HCT116 (cell line): Measurements from ENCODE around the gene CDH5. TPM values are rescaled to one million over a fixed set of nuclear protein-coding genes. Genes with fewer than 3 reads are reported as not detected.

Experiments used
- ATAC-seq: fragments of 200-7000 bp; cut with Tn5 transposase; 2 replicates; pipeline ENCODE4 v1.9.1; 2020; ENCODE audit warnings: mild to moderate bottlenecking, moderate library complexity
- BruUV-seq: library from RNA; stranded (reverse); fragments of 400-500 nt; replicated peaks from 2 replicates; lab custom pipeline; 2021; lab: Mats Ljungman, UMichigan
- CTCF ChIA-PET: fragments of 300-600 bp; sonication (Branson Sonifier 250); formaldehyde crosslinking; loops from one replicate; lab custom pipeline; 2021; ENCODE audit warnings: antibody characterized with exemption; lab: Charles Lee
- POLR2A ChIA-PET: fragments of 300-600, 350-600 bp; sonication (Branson Sonifier 250); formaldehyde crosslinking; loops from one replicate; lab custom pipeline; 2021; ENCODE audit warnings: antibody characterized with exemption; lab: Charles Lee
- RAD21 ChIA-PET, 2 experiments: fragments of 300-600 bp; sonication (Branson Sonifier 250); formaldehyde crosslinking; loops; one replicate each; lab custom pipeline; 2023; ENCODE audit warnings: low total read pairs in 2 of 2; ENCODE audit not compliant: uncharacterized antibody in 2 of 2, unreplicated experiment in 2 of 2, low non-redundant PET in 1 of 2; lab: Charles Lee
- DNase-seq: peaks from one replicate; pipeline ENCODE4 v3.0.0-alpha.2; 2010; ENCODE audit warnings: low read depth, low spot score
- H2AFZ ChIP-seq: fragments of 200-600 bp; shearing (Covaris generic), sonication (generic); 2 replicates; pipeline ENCODE4 v1.6.1; 2017; ENCODE audit warnings: low read depth, mixed run types, mixed read lengths, antibody characterized with exemption, low read length; ENCODE audit not compliant: poor library complexity, severe bottlenecking
- H3K27ac ChIP-seq: 2 replicates; pipeline ENCODE4 v1.5.1; 2012; ENCODE audit warnings: low read depth, low read length
- H3K27me3 ChIP-seq: fragments of 200-600 bp; sonication (generic); 2 replicates; pipeline ENCODE4 v1.6.1; 2016; ENCODE audit warnings: mixed run types, low read length, mixed read lengths; ENCODE audit not compliant: insufficient read depth
- H3K36me3 ChIP-seq, 2 experiments: fragments of 200-500 bp in 1 of 2; fragments of 200-600 bp in 1 of 2; sonication (Bioruptor generic) in 1 of 2; sonication (generic) in 1 of 2; 2 replicates each; pipeline versions ENCODE4 v1.5.1 to v1.6.1; 2014 to 2016; ENCODE audit warnings: low read length in 2 of 2, inconsistent platforms in 1 of 2, mixed read lengths in 1 of 2, mixed run types in 1 of 2; ENCODE audit not compliant: insufficient read depth in 2 of 2, control insufficient read depth in 1 of 2
- H3K4me1 ChIP-seq, 2 experiments: fragments of 200-600 bp in 1 of 2; sonication (generic) in 1 of 2; 2 replicates each; pipeline versions ENCODE4 v1.5.1 to v1.6.1; 2012 to 2017; ENCODE audit warnings: low read length in 2 of 2, inconsistent platforms in 1 of 2, mild to moderate bottlenecking in 1 of 2, mixed read lengths in 1 of 2, mixed run types in 1 of 2, moderate library complexity in 1 of 2; ENCODE audit not compliant: insufficient read depth in 2 of 2, control insufficient read depth in 1 of 2
- H3K4me2 ChIP-seq: fragments of 200-600 bp; sonication (generic); 2 replicates; pipeline ENCODE4 v1.6.1; 2017; ENCODE audit warnings: mixed run types, low read length, mixed read lengths
- H3K4me3 ChIP-seq, 2 experiments: fragments of 200-600 bp in 1 of 2; sonication (generic) in 1 of 2; replicated peaks in 1 of 2; 2 replicates each; pipeline ENCODE4 v1.5.1; 2011 to 2016; ENCODE audit warnings: low read length in 2 of 2, control low read depth in 1 of 2, low read depth in 1 of 2, mild to moderate bottlenecking in 1 of 2, mixed read lengths in 1 of 2, mixed run types in 1 of 2
- H3K79me2 ChIP-seq: fragments of 200-600 bp; sonication (generic); 2 replicates; pipeline ENCODE4 v1.6.1; 2017; ENCODE audit warnings: mild to moderate bottlenecking, mixed run types, low read length, moderate library complexity, mixed read lengths; ENCODE audit not compliant: insufficient read depth
- H3K9ac ChIP-seq: fragments of 200-600 bp; sonication (generic); 2 replicates; pipeline ENCODE4 v1.6.1; 2016; ENCODE audit warnings: low read length, mixed read lengths
- H3K9me2 ChIP-seq: fragments of 200-600 bp; sonication (generic), shearing (Covaris generic); 2 replicates; pipeline ENCODE4 v1.6.1; 2017; ENCODE audit warnings: mixed run types, mild to moderate bottlenecking, moderate library complexity; ENCODE audit not compliant: insufficient read depth
- H3K9me3 ChIP-seq, 2 experiments: fragments of 200-500 bp in 1 of 2; fragments of 200-600 bp in 1 of 2; sonication (Bioruptor generic) in 1 of 2; sonication (generic) in 1 of 2; 2 replicates each; pipeline ENCODE4 v1.6.1; 2014 to 2017; ENCODE audit warnings: low read length in 2 of 2, mixed read lengths in 2 of 2, inconsistent platforms in 1 of 2, low read depth in 1 of 2, mild to moderate bottlenecking in 1 of 2, mixed run types in 1 of 2, moderate library complexity in 1 of 2; ENCODE audit not compliant: control insufficient read depth in 1 of 2, insufficient read depth in 1 of 2
- H4K20me1 ChIP-seq: fragments of 200-600 bp; sonication (generic), shearing (Covaris generic); 2 replicates; pipeline ENCODE4 v1.6.1; 2017; ENCODE audit warnings: mixed run types, mild to moderate bottlenecking, moderate library complexity; ENCODE audit not compliant: insufficient read depth
- CBX3 ChIP-seq: IDR thresholded peaks from 2 replicates; pipeline ENCODE4 v1.6.1; 2012; ENCODE audit warnings: low read depth
- CEBPB ChIP-seq: IDR thresholded peaks from 2 replicates; pipeline ENCODE4 v1.6.1; 2012; ENCODE audit warnings: low read depth
- FOSL1 ChIP-seq: IDR thresholded peaks from 2 replicates; pipeline ENCODE4 v1.6.1; 2012; ENCODE audit warnings: low read depth
- POLR2AphosphoS5 ChIP-seq: IDR thresholded peaks from 2 replicates; pipeline ENCODE4 v1.6.1; 2011; ENCODE audit warnings: mild to moderate bottlenecking, low read depth, low read length, moderate library complexity
- RAD21 ChIP-seq: IDR thresholded peaks from 2 replicates; pipeline ENCODE4 v1.6.1; 2012; ENCODE audit warnings: low read depth, mild to moderate bottlenecking
- SP1 ChIP-seq: IDR thresholded peaks from 2 replicates; pipeline ENCODE4 v1.6.1; 2012; ENCODE audit warnings: low read depth
- YY1 ChIP-seq: IDR thresholded peaks from 2 replicates; pipeline ENCODE4 v1.6.1; 2011; ENCODE audit warnings: low read length, low read depth, moderate library complexity, mild to moderate bottlenecking; ENCODE audit not compliant: insufficient replicate concordance; ENCODE audit errors: extremely low read depth
- ZFX ChIP-seq: fragments of 450-650 bp; IDR thresholded peaks from 2 replicates; pipeline ENCODE4 v1.6.1; 2017
- intact Hi-C: fragments of 100-400 bp; cut with micrococcal nuclease; formaldehyde crosslinking; loops from 2 replicates; pipeline ENCODE4 v1.10.0; 2022
- total RNA-seq: library from RNA; stranded (reverse); gene quantifications from one replicate; pipeline ENCODE4 v1.2.1, GENCODE V29; 2021; ENCODE audit not compliant: unreplicated experiment
- TF ChIP-seq, protein P1 (sequence below): IDR thresholded peaks from 2 replicates; pipeline ENCODE4 v1.6.1; 2012
- TF ChIP-seq, protein P2 (sequence below), 3 experiments: fragments of 200-600 bp in 1 of 3; sonication (generic) in 1 of 3; IDR thresholded peaks in 2 of 3; conservative IDR thresholded peaks in 1 of 3; 2 replicates each; pipeline ENCODE4 v1.5.1; 2012 to 2017; ENCODE audit warnings: low read depth in 2 of 3, low read length in 2 of 3, antibody characterized with exemption in 1 of 3, borderline replicate concordance in 1 of 3, control low read depth in 1 of 3, mild to moderate bottlenecking in 1 of 3, mixed read lengths in 1 of 3, mixed run types in 1 of 3, moderate library complexity in 1 of 3; ENCODE audit not compliant: insufficient read depth in 1 of 3

Gene CDH5
- total RNA-seq, 1 experiment from 2014 or later = 0.15 TPM

DNA sequence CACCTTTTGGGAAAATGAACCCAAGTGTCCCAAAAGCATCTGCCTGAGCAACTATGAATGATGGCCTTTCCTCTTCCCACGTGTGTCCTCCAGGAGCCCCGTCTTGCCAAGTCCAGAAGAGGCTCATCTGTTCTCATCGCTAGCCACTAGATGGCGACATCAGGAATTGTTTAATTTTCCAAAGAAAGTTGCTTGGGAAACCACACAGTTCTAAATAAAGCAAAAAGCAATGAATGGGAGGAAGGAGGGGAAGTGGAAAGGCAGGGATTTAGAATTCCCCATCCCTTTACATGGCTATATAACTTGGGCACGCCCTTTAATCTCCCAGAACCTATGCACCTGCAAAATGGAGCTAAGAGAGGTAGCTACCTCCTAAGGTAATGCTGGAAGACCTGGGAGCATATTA is 9.0 kb upstream of the CDH5 start:
- Histone ChIP-seq H3K4me3 (no peak overlapping the region), H2AFZ (peak overlapping the region; percentile 84)

DNA sequence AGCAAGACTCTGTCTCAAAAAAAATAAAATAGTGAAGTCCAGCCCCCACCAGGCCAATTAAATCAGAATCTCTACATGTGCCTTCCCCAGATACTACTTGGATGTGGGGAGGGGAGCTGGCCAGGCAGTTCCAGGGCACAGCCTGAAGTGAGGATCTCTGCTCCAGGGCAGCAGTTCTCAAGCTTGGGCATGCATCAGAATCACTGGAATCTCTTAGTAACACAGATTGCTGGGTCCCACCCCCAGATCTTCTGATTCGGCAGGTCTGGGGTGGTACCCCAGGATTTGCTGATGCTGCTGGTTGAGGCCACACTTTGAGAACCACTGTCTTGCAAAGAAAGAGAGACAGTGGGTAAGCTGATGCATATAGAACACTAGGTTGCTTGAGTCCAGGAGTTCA is 8.3 kb upstream of the CDH5 start:
- peaks cover 23% of the 10 kb centered on the region; the same call in 1 of the 2 replicates for H3K27me3 ChIP-seq
- DNase-seq = no peak
- TF ChIP-seq FOSL1 = no peak
- no peak for TF ChIP-seq SP1
- no peak for TF ChIP-seq YY1
- TF ChIP-seq, protein P1, sequence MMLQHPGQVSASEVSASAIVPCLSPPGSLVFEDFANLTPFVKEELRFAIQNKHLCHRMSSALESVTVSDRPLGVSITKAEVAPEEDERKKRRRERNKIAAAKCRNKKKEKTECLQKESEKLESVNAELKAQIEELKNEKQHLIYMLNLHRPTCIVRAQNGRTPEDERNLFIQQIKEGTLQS = no peak
- TF ChIP-seq RAD21 = no peak
- TF ChIP-seq CEBPB = no peak
- no peak for TF ChIP-seq CBX3
- TF ChIP-seq ZFX = no peak
- TF ChIP-seq, all 23 proteins: peak for 0
- ChIA-PET RAD21 (no interaction called here), POLR2A (no interaction called here), CTCF (interaction anchor here (0.6 to 6.8 kb wide), 13 partner anchors 10 to 211 kb away, joined by 3 to 72 read pairs (median 4); no protein-coding TSS in a partner anchor)
- ATAC-seq = no peak
- Histone ChIP-seq H2AFZ (no peak overlapping the region), H3K27ac (no peak overlapping the region), H3K4me3 (no peak overlapping the region), H3K4me1 (peaks cover 10 to 24% of the 10 kb centered on the region in 2 experiments), H3K36me3 (no peaks in the 10 kb centered on the region), H3K4me2 (no peak overlapping the region), H3K9ac (no peak overlapping the region), H4K20me1 (no peaks in the 10 kb centered on the region), H3K79me2 (no peaks in the 10 kb centered on the region), H3K9me2 (no peaks in the 10 kb centered on the region), H3K9me3 (no peaks in the 10 kb centered on the region)
- BruUV-seq = no TSS peak
- intact Hi-C loops = loop anchor here (5.0 kb wide), 1 partner anchor 124 kb away; no protein-coding TSS in a partner anchor

More for the DNA sequence above, 9.0 kb upstream of the CDH5 start:
- Histone ChIP-seq H3K4me1 (peaks cover 10 to 24% of the 10 kb centered on the region in 2 experiments), H3K9me3 (no peaks in the 10 kb centered on the region), H3K9me2 (no peaks in the 10 kb centered on the region), H3K9ac (no peak overlapping the region), H3K27ac (no peak overlapping the region), H3K4me2 (peak overlapping the region; percentile 24; the same call in 1 of the 2 replicates), H4K20me1 (no peaks in the 10 kb centered on the region), H3K79me2 (no peaks in the 10 kb centered on the region), H3K36me3 (no peaks in the 10 kb centered on the region), H3K27me3 (peaks cover 24% of the 10 kb centered on the region; the same call in 1 of the 2 replicates)
- TF ChIP-seq, protein P2, sequence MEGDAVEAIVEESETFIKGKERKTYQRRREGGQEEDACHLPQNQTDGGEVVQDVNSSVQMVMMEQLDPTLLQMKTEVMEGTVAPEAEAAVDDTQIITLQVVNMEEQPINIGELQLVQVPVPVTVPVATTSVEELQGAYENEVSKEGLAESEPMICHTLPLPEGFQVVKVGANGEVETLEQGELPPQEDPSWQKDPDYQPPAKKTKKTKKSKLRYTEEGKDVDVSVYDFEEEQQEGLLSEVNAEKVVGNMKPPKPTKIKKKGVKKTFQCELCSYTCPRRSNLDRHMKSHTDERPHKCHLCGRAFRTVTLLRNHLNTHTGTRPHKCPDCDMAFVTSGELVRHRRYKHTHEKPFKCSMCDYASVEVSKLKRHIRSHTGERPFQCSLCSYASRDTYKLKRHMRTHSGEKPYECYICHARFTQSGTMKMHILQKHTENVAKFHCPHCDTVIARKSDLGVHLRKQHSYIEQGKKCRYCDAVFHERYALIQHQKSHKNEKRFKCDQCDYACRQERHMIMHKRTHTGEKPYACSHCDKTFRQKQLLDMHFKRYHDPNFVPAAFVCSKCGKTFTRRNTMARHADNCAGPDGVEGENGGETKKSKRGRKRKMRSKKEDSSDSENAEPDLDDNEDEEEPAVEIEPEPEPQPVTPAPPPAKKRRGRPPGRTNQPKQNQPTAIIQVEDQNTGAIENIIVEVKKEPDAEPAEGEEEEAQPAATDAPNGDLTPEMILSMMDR (IDR thresholded peaks at IDR 0.05 in 2 of 3, conservative IDR thresholded peaks at IDR 0.05 in 1 of 3; ENCODE audit: borderline replicate concordance in 1 of 3, insufficient read depth in 1 of 3, low read depth in 2 of 3, low read length in 2 of 3) = peak; percentile 54 to 92 (median 74); a peak in 5 of 6 replicates
- TF ChIP-seq RAD21 (peak; percentile 64), POLR2AphosphoS5 (no peak)
- ATAC-seq (peak; percentile 87), DNase-seq (peak; percentile 72)
- BruUV-seq = no TSS peak
- ChIA-PET POLR2A (no interaction called here), RAD21 (no interaction called here), CTCF (interaction anchor here (0.6 to 6.8 kb wide), 13 partner anchors 8 to 212 kb away, joined by 3 to 72 read pairs (median 4); partner anchors contain the start of gene CDH5)
- intact Hi-C loops = loop anchor here (5.0 kb wide), 1 partner anchor 125 kb away; no protein-coding TSS in a partner anchor
